Measurements from ENCODE around the gene EGF. TPM values are rescaled to one million over a fixed set of nuclear protein-coding genes. Genes with fewer than 3 reads are reported as not detected.

The EGF gene
- total RNA-seq, 2 donors from 2014 or later = 7.4 to 13.4 TPM

GRCh38 chr4:110019153-110019552 lies 106.5 kb downstream of the EGF start:
- no peak overlapping the region for H3K4me3 ChIP-seq
- no peak overlapping the region for H3K27ac ChIP-seq
- H3K27me3 ChIP-seq = no peaks in the 10 kb centered on the region
- no peaks in the 10 kb centered on the region for H3K4me1 ChIP-seq
- no peak for DNase-seq (ENCODE audit: low spot score)
- peaks cover 0 to 7% of the 10 kb centered on the region in 2 donors for H3K9me3 ChIP-seq
- no peak for TF ChIP-seq CTCF (IDR thresholded peaks at IDR 0.05)
- H3K36me3 ChIP-seq = no peaks in the 10 kb centered on the region

- no peak for DNase-seq (ENCODE audit: low spot score)
- TF ChIP-seq CTCF (IDR thresholded peaks at IDR 0.05) = no peak
Measured at GRCh38 chr4:110020139-110020538, 107.5 kb downstream of the EGF start.

GRCh38 chr4:110020646-110021443 lies 108.2 kb downstream of the EGF start:
- peaks cover 0 to 7% of the 10 kb centered on the region in 2 donors for H3K9me3 ChIP-seq
- DNase-seq (ENCODE audit: low spot score) = no peak
- no peaks in the 10 kb centered on the region for H3K36me3 ChIP-seq
- H3K4me3 ChIP-seq = no peak overlapping the region
- no peaks in the 10 kb centered on the region for H3K4me1 ChIP-seq
- H3K27me3 ChIP-seq = no peaks in the 10 kb centered on the region
- no peak for TF ChIP-seq CTCF (IDR thresholded peaks at IDR 0.05)
- no peak overlapping the region for H3K27ac ChIP-seq

More at GRCh38 chr4:110020139-110020538, 107.5 kb downstream of the EGF start:
- no peak overlapping the region for H3K27ac ChIP-seq
- H3K4me1 ChIP-seq = no peaks in the 10 kb centered on the region
- peaks cover 0 to 7% of the 10 kb centered on the region in 2 donors for H3K9me3 ChIP-seq
- H3K36me3 ChIP-seq = no peaks in the 10 kb centered on the region
- H3K4me3 ChIP-seq = no peak overlapping the region
- H3K27me3 ChIP-seq = no peaks in the 10 kb centered on the region

GRCh38 chr4:110022457-110022856 lies 109.8 kb downstream of the EGF start:
- DNase-seq (ENCODE audit: low spot score) = no peak
- TF ChIP-seq CTCF (IDR thresholded peaks at IDR 0.05) = no peak

GRCh38 chr4:110025056-110025455 lies 112.4 kb downstream of the EGF start:
- Histone ChIP-seq H3K27ac (no peak overlapping the region), H3K36me3 (no peaks in the 10 kb centered on the region), H3K4me1 (no peaks in the 10 kb centered on the region), H3K4me3 (no peak overlapping the region), H3K9me3 (no peaks in the 10 kb centered on the region), H3K27me3 (peaks cover 0 to 6% of the 10 kb centered on the region in 2 donors)
- no peak for DNase-seq (ENCODE audit: low spot score)
- no peak for TF ChIP-seq CTCF (IDR thresholded peaks at IDR 0.05)

More at GRCh38 chr4:110022457-110022856, 109.8 kb downstream of the EGF start:
- Histone ChIP-seq H3K27ac (no peak overlapping the region), H3K27me3 (no peaks in the 10 kb centered on the region), H3K36me3 (no peaks in the 10 kb centered on the region), H3K9me3 (no peaks in the 10 kb centered on the region), H3K4me3 (no peak overlapping the region), H3K4me1 (no peaks in the 10 kb centered on the region)

Measured in right atrium auricular region (tissue), 2 donors.